Activated naive CD8-positive, alpha-beta T cell treated with anti-CD3 and anti-CD28 coated beads for 36 hours (primary cell): Measurements from ENCODE around the gene NELL2. TPM values are rescaled to one million over a fixed set of nuclear protein-coding genes. Genes with fewer than 3 reads are reported as not detected.

Experiments
- DNase-seq: peaks from one replicate; pipeline ENCODE4 v3.0.0; 2021
- H3K27ac Mint-ChIP-seq: one replicate; pipeline ENCODE4 v1.8.0; 2022; ENCODE audit warnings: mild to moderate bottlenecking, moderate library complexity, mixed read lengths
- H3K27me3 Mint-ChIP-seq: one replicate; pipeline ENCODE4 v1.8.0; 2022; ENCODE audit warnings: mild to moderate bottlenecking, mixed read lengths
- H3K36me3 Mint-ChIP-seq: one replicate; pipeline ENCODE4 v1.8.0; 2021; ENCODE audit warnings: mild to moderate bottlenecking, mixed read lengths
- H3K4me1 Mint-ChIP-seq: one replicate; pipeline ENCODE4 v1.8.0; 2021; ENCODE audit warnings: mixed read lengths
- H3K4me3 Mint-ChIP-seq: one replicate; pipeline ENCODE4 v1.8.0; 2022; ENCODE audit warnings: mild to moderate bottlenecking, moderate library complexity, mixed read lengths
- H3K9me3 Mint-ChIP-seq: one replicate; pipeline ENCODE4 v1.8.0; 2022; ENCODE audit warnings: mixed read lengths
- total RNA-seq, 2 experiments: library from RNA; stranded (reverse); gene quantifications; one replicate each; pipeline ENCODE4 v1.2.3, GENCODE V29; 2021

Gene NELL2
- total RNA-seq, 2 experiments from 2014 or later = 120 to 134 TPM

GRCh38 chr12:44460261-44460660 is 415.9 kb downstream of the NELL2 start:
- H3K4me1 Mint-ChIP-seq = no peaks in the 10 kb centered on the region

GRCh38 chr12:44459569-44459968 is 416.5 kb downstream of the NELL2 start:
- Mint-ChIP-seq H3K27me3 (no peaks in the 10 kb centered on the region), H3K4me3 (no peak overlapping the region), H3K36me3 (no peaks in the 10 kb centered on the region), H3K27ac (no peak overlapping the region), H3K9me3 (no peaks in the 10 kb centered on the region), H3K4me1 (no peaks in the 10 kb centered on the region)
- no peak for DNase-seq

More at GRCh38 chr12:44460261-44460660, 415.9 kb downstream of the NELL2 start:
- H3K9me3 Mint-ChIP-seq = no peaks in the 10 kb centered on the region
- H3K27me3 Mint-ChIP-seq = no peaks in the 10 kb centered on the region
- DNase-seq = no peak
- no peak overlapping the region for H3K4me3 Mint-ChIP-seq
- H3K27ac Mint-ChIP-seq = no peak overlapping the region
- H3K36me3 Mint-ChIP-seq = no peaks in the 10 kb centered on the region

Other genes with a start within 250 kb of the NELL2 start
- not detected for gene DBX2, start 174.8 kb upstream of the NELL2 start, total RNA-seq